VCaP (cell line): ENCODE results near the gene MLIP.

Source experiments
- H3K27ac ChIP-seq: fragments of 450-650 bp; 2 replicates; pipeline ENCODE4 v1.5.1; 2017
- TF ChIP-seq, protein P1 (sequence below): fragments of 450-650 bp; conservative IDR thresholded peaks from 2 replicates; pipeline ENCODE4 v1.5.1; 2017; ENCODE audit warnings: mild to moderate bottlenecking, moderate library complexity

The MLIP gene

DNA sequence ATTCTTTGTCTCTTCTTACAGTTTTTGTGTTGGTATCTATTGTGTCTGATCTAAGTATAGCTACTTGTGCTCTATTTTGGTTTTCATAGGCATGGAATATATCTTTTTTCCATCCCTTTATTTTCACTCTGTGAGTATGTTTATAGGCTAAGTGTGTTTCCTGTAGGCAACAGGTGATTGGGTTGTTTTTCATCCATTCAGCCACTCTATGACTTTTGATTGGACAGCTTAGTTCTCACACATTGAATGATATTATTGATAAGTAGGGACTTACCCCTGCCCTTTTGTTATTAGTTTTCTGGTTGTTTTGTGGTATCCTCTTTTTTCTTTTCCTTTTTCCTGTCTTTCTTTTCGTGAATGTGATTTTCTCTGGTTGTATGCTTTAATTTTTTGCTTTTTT is 67.9 kb downstream of the MLIP start:
- no peak overlapping the region for H3K27ac ChIP-seq
- TF ChIP-seq, protein P1, sequence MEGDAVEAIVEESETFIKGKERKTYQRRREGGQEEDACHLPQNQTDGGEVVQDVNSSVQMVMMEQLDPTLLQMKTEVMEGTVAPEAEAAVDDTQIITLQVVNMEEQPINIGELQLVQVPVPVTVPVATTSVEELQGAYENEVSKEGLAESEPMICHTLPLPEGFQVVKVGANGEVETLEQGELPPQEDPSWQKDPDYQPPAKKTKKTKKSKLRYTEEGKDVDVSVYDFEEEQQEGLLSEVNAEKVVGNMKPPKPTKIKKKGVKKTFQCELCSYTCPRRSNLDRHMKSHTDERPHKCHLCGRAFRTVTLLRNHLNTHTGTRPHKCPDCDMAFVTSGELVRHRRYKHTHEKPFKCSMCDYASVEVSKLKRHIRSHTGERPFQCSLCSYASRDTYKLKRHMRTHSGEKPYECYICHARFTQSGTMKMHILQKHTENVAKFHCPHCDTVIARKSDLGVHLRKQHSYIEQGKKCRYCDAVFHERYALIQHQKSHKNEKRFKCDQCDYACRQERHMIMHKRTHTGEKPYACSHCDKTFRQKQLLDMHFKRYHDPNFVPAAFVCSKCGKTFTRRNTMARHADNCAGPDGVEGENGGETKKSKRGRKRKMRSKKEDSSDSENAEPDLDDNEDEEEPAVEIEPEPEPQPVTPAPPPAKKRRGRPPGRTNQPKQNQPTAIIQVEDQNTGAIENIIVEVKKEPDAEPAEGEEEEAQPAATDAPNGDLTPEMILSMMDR = no peak

- H3K27ac ChIP-seq = no peak overlapping the region
- TF ChIP-seq, protein P1 = no peak
These were observed 72.4 kb downstream of the MLIP start for GRCh38 chr6:54183616-54184015.

GRCh38 chr6:54185885-54186284 is 74.6 kb downstream of the MLIP start:
- TF ChIP-seq, protein P1 = no peak
- no peak overlapping the region for H3K27ac ChIP-seq

DNA sequence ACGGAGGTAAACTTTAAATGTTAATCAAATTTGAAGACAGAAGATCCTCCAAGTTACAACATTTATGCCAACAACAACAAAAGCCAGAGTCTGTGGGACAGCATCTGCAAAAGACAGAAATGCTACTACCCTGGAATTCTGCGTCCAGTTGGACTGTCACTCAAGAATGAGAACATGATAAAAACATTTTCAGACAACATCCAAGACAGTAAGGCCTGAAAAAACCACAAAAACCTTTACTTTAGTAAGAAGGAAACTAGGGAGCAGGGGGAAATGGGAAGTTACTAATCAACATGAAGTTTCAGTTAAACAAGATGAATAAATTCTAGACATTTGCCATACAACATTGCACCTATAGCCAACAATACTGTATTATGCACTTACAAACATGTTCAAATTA is 77.6 kb downstream of the MLIP start:
- no peak overlapping the region for H3K27ac ChIP-seq

DNA sequence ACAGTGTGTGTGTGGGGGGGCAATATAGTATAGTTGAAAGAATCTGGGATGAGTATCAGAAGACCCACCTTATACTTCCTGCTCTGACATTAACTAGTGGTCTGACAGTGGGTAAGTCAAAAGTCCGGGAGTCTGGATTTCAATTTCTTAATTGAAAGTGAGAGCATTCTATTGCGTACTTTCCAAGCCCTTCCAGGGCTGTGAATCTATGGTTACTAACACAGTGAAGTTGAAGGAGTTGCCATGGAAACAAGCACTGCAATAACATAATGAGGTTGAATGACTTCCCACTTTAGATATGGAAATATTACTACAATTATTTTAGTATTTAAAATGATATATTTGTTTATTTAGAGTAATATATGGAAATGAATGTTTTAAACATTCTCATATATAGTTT is 80.2 kb downstream of the MLIP start:
- TF ChIP-seq, protein P1 = no peak
- H3K27ac ChIP-seq = no peak overlapping the region

More for the DNA sequence above, 77.6 kb downstream of the MLIP start:
- TF ChIP-seq, protein P1 = no peak

- TF ChIP-seq, protein P1 = no peak
- H3K27ac ChIP-seq = no peak overlapping the region
These were observed 81.8 kb downstream of the MLIP start for GRCh38 chr6:54192993-54193392.

DNA sequence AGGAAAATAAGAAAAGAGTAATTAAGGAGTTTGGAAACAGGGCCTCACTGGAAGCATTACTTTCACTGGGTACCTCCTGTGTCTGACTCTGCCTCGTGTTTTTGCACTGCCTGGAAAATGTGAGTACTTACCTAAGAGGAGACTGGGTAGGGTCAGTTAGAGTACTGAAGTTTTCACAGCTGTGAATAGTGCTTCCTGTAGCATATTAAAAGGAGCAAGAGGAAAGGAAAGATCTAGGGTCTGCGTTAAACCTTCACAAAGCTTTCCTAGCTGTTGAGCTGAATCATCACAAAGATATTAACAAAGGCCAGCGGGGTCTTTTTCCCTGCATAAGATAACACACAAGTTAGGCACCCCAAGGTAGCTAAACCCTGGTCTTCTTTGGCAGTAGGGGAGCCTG is 82.3 kb downstream of the MLIP start:
- TF ChIP-seq, protein P1 = no peak
- no peak overlapping the region for H3K27ac ChIP-seq

- TF ChIP-seq, protein P1 = no peak
- no peak overlapping the region for H3K27ac ChIP-seq
These were observed 82.8 kb downstream of the MLIP start for GRCh38 chr6:54194067-54194466.
